K562 (cell line): Measurements from ENCODE around the gene DNAJC25. TPM values are rescaled to one million over a fixed set of nuclear protein-coding genes. Genes with fewer than 3 reads are reported as not detected.

Source experiments
- ADNP ChIP-seq: fragments of 200-800 bp; sonication (Bioruptor generic); IDR thresholded peaks from 2 replicates; pipeline ENCODE4 v1.6.1; 2016; ENCODE audit warnings: missing genetic modification characterization, missing compliant biosample characterization
- ARNT ChIP-seq, 2 experiments: fragments of 450-650 bp; IDR thresholded peaks; 2 replicates each; pipeline ENCODE4 v1.6.1; 2016; ENCODE audit warnings: mild to moderate bottlenecking in 1 of 2
- BRF1 ChIP-seq: IDR thresholded peaks from 3 replicates; pipeline ENCODE4 v1.6.1; 2011; ENCODE audit warnings: borderline replicate concordance, mild to moderate bottlenecking; ENCODE audit not compliant: insufficient read length; ENCODE audit errors: extremely low read depth
- ILK ChIP-seq: fragments of 450-650 bp; IDR thresholded peaks from 2 replicates; pipeline ENCODE4 v1.6.1; 2016; ENCODE audit warnings: missing genetic modification characterization, low read depth, mild to moderate bottlenecking, missing compliant biosample characterization, moderate library complexity, borderline replicate concordance
- MTF1 ChIP-seq: fragments of 250-450 bp; sonication (Bioruptor Pico); IDR thresholded peaks from 2 replicates; pipeline ENCODE4 v1.9.0; 2021; ENCODE audit warnings: moderate library complexity, mild to moderate bottlenecking, inconsistent platforms, borderline replicate concordance
- MXI1 ChIP-seq: IDR thresholded peaks from 2 replicates; pipeline ENCODE4 v1.6.1; 2011; ENCODE audit warnings: low read depth, mild to moderate bottlenecking, improper control_type of control experiment, low read length
- NBN ChIP-seq: fragments of 450-650 bp; IDR thresholded peaks from 2 replicates; pipeline ENCODE4 v1.6.1; 2016; ENCODE audit warnings: low read depth, mild to moderate bottlenecking
- NCOA1 ChIP-seq: fragments of 450-650 bp; IDR thresholded peaks from 2 replicates; pipeline ENCODE4 v1.6.1; 2016; ENCODE audit warnings: low read depth
- POLR3A ChIP-seq: IDR thresholded peaks from 2 replicates; pipeline ENCODE4 v1.6.1; 2011; ENCODE audit warnings: borderline replicate concordance, mild to moderate bottlenecking, moderate library complexity; ENCODE audit not compliant: insufficient read length, insufficient read depth; ENCODE audit errors: extremely low read depth
- RBM25 ChIP-seq: fragments of 200-400 bp; formaldehyde crosslinking; IDR thresholded peaks from 2 replicates; pipeline ENCODE4 v1.6.1; 2018; ENCODE audit warnings: low read length, low read depth, moderate library complexity; ENCODE audit not compliant: severe bottlenecking
- RNF2 ChIP-seq: sonication (generic); IDR thresholded peaks from 2 replicates; pipeline ENCODE4 v1.6.1; 2016
- SAFB2 ChIP-seq: fragments of 200-400 bp; formaldehyde crosslinking; IDR thresholded peaks from 2 replicates; pipeline ENCODE4 v1.6.1; 2018; ENCODE audit warnings: borderline replicate concordance, low read length, low read depth, moderate library complexity; ENCODE audit not compliant: severe bottlenecking
- SMARCC2 ChIP-seq: fragments of 450-650 bp; IDR thresholded peaks from 2 replicates; pipeline ENCODE4 v1.6.1; 2017; ENCODE audit warnings: antibody characterized with exemption, moderate library complexity, mild to moderate bottlenecking, low read depth
- SRSF7 ChIP-seq: fragments of 200-400 bp; formaldehyde crosslinking; optimal IDR thresholded peaks from 2 replicates; pipeline ENCODE3; 2017; ENCODE audit warnings: mild to moderate bottlenecking, low read depth, low read length
- TFAM ChIP-seq: fragments of 250-450 bp; sonication (Bioruptor Pico); conservative IDR thresholded peaks from 2 replicates; pipeline ENCODE4 v1.5.0; 2021; ENCODE audit warnings: mild to moderate bottlenecking, moderate library complexity
- ZFP36 ChIP-seq: fragments of 150-350 bp; IDR thresholded peaks from 2 replicates; pipeline ENCODE4 v1.6.1; 2018; ENCODE audit warnings: low read length, low read depth; ENCODE audit not compliant: partially characterized antibody
- ZKSCAN3 ChIP-seq: fragments of 250-450 bp; sonication (Bioruptor Pico); IDR thresholded peaks from 2 replicates; pipeline ENCODE4 v1.4.0; 2020
- ZNF140 ChIP-seq: fragments of 250-450 bp; sonication (Bioruptor Pico); IDR thresholded peaks from 2 replicates; pipeline ENCODE4 v1.8.0; 2021; ENCODE audit warnings: moderate library complexity, mild to moderate bottlenecking, inconsistent platforms
- polyA plus RNA-seq, 8 experiments: library from polyadenylated mRNA; depleted of rRNA in 4 of 8; stranded (reverse) in 5 of 8; unstranded in 3 of 8; fragments of >200 nt; fragmentation: Nextera tagmentation in 2 of 8; fragmentation: Illumina TruSeq in 1 of 8; extraction: Ambion mirVana in 2 of 8; extraction: Trizol in 1 of 8; gene quantifications; 2 replicates each; pipeline versions ENCODE4 v1.2.1 to v1.2.3, GENCODE V29; 2011 to 2014; ENCODE audit warnings: inconsistent platforms in 1 of 8, missing spikeins in 1 of 8
- total RNA-seq, 7 experiments: library from RNA; depleted of rRNA in 6 of 7; stranded (reverse); fragments of >200 nt in 6 of 7; fragmentation: Illumina TruSeq in 2 of 7; extraction: Trizol in 2 of 7; gene quantifications; 2 replicates each; pipeline versions ENCODE4 v1.2.1 to v1.2.3, GENCODE V29; 2011 to 2021; ENCODE audit warnings: low replicate concordance in 1 of 7
- TF ChIP-seq, protein P1 (sequence below): fragments of 450-650 bp; formaldehyde crosslinking; IDR thresholded peaks from 2 replicates; pipeline ENCODE4 v1.4.0; 2020; ENCODE audit warnings: mild to moderate bottlenecking, moderate library complexity
- TF ChIP-seq, protein P2 (sequence below): sonication (generic); formaldehyde crosslinking; IDR thresholded peaks from 2 replicates; pipeline ENCODE4 v1.8.0; 2022; ENCODE audit warnings: mild to moderate bottlenecking, missing genetic modification reagents
- TF ChIP-seq, protein P3 (sequence below): sonication (generic); formaldehyde crosslinking; IDR thresholded peaks from 2 replicates; pipeline ENCODE4 v1.8.1; 2023; ENCODE audit warnings: missing genetic modification reagents, mild to moderate bottlenecking, borderline replicate concordance

DNAJC25 gene
- total and polyA plus RNA-seq, 9 of the 15 experiments (the other 6 are each of a cell fraction or from before 2014, with no cell fraction given) = 3.7 to 11.2 (median 7.1) TPM

DNA sequence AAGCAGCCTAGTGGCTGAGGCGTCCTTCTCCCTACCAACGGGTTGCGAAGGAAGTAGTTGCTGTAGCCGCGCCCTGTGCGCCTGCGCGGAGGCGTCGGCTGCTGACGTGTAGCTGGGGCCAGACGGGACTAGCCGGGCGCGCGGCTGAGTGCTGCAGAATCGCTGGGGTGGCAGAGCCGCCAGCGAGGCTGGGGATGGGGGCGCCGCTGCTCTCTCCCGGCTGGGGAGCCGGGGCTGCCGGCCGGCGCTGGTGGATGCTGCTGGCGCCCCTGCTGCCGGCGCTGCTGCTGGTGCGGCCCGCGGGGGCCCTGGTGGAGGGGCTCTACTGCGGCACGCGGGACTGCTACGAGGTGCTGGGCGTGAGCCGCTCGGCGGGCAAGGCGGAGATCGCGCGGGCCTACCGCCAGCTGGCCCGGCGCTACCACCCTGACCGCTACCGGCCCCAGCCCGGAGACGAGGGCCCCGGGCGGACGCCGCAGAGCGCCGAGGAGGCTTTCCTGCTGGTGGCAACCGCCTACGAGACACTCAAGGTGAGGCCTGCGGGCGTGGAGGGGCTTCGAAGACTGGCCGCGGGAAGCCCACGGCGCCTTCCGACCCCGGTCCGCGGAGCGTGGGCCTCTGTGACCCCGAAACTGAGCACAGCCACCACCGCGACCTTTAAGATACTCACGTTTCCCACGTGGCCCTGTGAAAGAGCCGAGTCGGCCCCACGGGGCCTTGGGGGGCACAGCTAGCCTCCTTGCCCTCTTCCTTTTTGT is at the start of gene DNAJC25 (continued):
- TF ChIP-seq, protein P1, sequence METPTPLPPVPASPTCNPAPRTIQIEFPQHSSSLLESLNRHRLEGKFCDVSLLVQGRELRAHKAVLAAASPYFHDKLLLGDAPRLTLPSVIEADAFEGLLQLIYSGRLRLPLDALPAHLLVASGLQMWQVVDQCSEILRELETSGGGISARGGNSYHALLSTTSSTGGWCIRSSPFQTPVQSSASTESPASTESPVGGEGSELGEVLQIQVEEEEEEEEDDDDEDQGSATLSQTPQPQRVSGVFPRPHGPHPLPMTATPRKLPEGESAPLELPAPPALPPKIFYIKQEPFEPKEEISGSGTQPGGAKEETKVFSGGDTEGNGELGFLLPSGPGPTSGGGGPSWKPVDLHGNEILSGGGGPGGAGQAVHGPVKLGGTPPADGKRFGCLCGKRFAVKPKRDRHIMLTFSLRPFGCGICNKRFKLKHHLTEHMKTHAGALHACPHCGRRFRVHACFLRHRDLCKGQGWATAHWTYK (CRISPR knock-in tag) = peak; percentile 41; the same call in 1 of the 2 replicates
- no peak for TF ChIP-seq ARNT (IDR thresholded peaks at IDR 0.05)
- TF ChIP-seq MTF1 = no peak
- TF ChIP-seq SRSF7 = peak; percentile 44
- no peak for TF ChIP-seq ADNP
- TF ChIP-seq ILK (tag) = no peak
- no peak for TF ChIP-seq BRF1
- no peak for TF ChIP-seq NBN
- TF ChIP-seq MXI1 = 0 out of 2 replicates have a peak, but pooled peaks have one; percentile 56
- TF ChIP-seq ZFP36 = peak; percentile 29
- TF ChIP-seq RNF2 = no peak
- TF ChIP-seq ZKSCAN3 = no peak
- TF ChIP-seq ZNF140 = no peak
- no peak for TF ChIP-seq NCOA1
- no peak for TF ChIP-seq POLR3A
- no peak for TF ChIP-seq RBM25
- TF ChIP-seq, protein P2, sequence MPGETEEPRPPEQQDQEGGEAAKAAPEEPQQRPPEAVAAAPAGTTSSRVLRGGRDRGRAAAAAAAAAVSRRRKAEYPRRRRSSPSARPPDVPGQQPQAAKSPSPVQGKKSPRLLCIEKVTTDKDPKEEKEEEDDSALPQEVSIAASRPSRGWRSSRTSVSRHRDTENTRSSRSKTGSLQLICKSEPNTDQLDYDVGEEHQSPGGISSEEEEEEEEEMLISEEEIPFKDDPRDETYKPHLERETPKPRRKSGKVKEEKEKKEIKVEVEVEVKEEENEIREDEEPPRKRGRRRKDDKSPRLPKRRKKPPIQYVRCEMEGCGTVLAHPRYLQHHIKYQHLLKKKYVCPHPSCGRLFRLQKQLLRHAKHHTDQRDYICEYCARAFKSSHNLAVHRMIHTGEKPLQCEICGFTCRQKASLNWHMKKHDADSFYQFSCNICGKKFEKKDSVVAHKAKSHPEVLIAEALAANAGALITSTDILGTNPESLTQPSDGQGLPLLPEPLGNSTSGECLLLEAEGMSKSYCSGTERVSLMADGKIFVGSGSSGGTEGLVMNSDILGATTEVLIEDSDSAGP (CRISPR knock-in tag) = 0 out of 2 replicates have a peak, but pooled peaks have one; percentile 12
- TF ChIP-seq, protein P3, sequence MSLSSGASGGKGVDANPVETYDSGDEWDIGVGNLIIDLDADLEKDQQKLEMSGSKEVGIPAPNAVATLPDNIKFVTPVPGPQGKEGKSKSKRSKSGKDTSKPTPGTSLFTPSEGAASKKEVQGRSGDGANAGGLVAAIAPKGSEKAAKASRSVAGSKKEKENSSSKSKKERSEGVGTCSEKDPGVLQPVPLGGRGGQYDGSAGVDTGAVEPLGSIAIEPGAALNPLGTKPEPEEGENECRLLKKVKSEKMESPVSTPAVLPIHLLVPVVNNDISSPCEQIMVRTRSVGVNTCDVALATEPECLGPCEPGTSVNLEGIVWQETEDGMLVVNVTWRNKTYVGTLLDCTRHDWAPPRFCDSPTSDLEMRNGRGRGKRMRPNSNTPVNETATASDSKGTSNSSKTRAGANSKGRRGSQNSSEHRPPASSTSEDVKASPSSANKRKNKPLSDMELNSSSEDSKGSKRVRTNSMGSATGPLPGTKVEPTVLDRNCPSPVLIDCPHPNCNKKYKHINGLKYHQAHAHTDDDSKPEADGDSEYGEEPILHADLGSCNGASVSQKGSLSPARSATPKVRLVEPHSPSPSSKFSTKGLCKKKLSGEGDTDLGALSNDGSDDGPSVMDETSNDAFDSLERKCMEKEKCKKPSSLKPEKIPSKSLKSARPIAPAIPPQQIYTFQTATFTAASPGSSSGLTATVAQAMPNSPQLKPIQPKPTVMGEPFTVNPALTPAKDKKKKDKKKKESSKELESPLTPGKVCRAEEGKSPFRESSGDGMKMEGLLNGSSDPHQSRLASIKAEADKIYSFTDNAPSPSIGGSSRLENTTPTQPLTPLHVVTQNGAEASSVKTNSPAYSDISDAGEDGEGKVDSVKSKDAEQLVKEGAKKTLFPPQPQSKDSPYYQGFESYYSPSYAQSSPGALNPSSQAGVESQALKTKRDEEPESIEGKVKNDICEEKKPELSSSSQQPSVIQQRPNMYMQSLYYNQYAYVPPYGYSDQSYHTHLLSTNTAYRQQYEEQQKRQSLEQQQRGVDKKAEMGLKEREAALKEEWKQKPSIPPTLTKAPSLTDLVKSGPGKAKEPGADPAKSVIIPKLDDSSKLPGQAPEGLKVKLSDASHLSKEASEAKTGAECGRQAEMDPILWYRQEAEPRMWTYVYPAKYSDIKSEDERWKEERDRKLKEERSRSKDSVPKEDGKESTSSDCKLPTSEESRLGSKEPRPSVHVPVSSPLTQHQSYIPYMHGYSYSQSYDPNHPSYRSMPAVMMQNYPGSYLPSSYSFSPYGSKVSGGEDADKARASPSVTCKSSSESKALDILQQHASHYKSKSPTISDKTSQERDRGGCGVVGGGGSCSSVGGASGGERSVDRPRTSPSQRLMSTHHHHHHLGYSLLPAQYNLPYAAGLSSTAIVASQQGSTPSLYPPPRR (CRISPR knock-in tag) = no peak; the same call in 1 of the 2 replicates
- no peak for TF ChIP-seq SAFB2
- TF ChIP-seq SMARCC2 = no peak
- no peak for TF ChIP-seq TFAM
